H9 (cell line): ENCODE measurements around the gene KRT27. TPM values are rescaled to one million over a fixed set of nuclear protein-coding genes. Genes with fewer than 3 reads are reported as not detected.

ENCODE experiments used
- DNase-seq: peaks from one replicate; pipeline ENCODE4 v3.0.0-alpha.2; 2017
- H2AFZ ChIP-seq: one replicate; pipeline ENCODE4 v1.6.1; 2013; ENCODE audit warnings: mild to moderate bottlenecking, low read length, control low read depth, moderate library complexity
- H2AK5ac ChIP-seq: 2 replicates; pipeline ENCODE4 v1.6.1; 2013; ENCODE audit warnings: low read length, control low read depth, mixed read lengths; ENCODE audit not compliant: insufficient read length
- H2BK120ac ChIP-seq: one replicate; pipeline ENCODE4 v1.6.1; 2013; ENCODE audit warnings: low read depth, mild to moderate bottlenecking, low read length, control low read depth, inconsistent platforms; ENCODE audit not compliant: poor library complexity, severe bottlenecking
- H2BK12ac ChIP-seq: 2 replicates; pipeline ENCODE4 v1.6.1; 2013; ENCODE audit warnings: low read length, control low read depth, mixed read lengths, low read depth; ENCODE audit not compliant: insufficient read length
- H2BK15ac ChIP-seq: 2 replicates; pipeline ENCODE4 v1.6.1; 2013; ENCODE audit warnings: low read depth, low read length, control low read depth
- H2BK20ac ChIP-seq: one replicate; pipeline ENCODE4 v1.6.1; 2013; ENCODE audit warnings: low read depth, mild to moderate bottlenecking, low read length, control low read depth, inconsistent platforms; ENCODE audit not compliant: poor library complexity, severe bottlenecking
- H2BK5ac ChIP-seq: 2 replicates; pipeline ENCODE4 v1.6.1; 2013; ENCODE audit warnings: low read length, control low read depth, mixed read lengths; ENCODE audit not compliant: insufficient read length
- H3K14ac ChIP-seq: 2 replicates; pipeline ENCODE4 v1.6.1; 2013; ENCODE audit warnings: low read length, control low read depth; ENCODE audit not compliant: insufficient read depth
- H3K18ac ChIP-seq: 2 replicates; pipeline ENCODE4 v1.6.1; 2013; ENCODE audit warnings: low read depth, mild to moderate bottlenecking, mixed read lengths, low read length, control low read depth; ENCODE audit not compliant: insufficient read length
- H3K23ac ChIP-seq: 2 replicates; pipeline ENCODE4 v1.6.1; 2013; ENCODE audit warnings: low read length, control low read depth, mixed read lengths, low read depth; ENCODE audit not compliant: insufficient read length
- H3K23me2 ChIP-seq: 2 replicates; pipeline ENCODE4 v1.6.1; 2013; ENCODE audit warnings: low read depth, mild to moderate bottlenecking, mixed read lengths, low read length, control low read depth; ENCODE audit not compliant: insufficient read length, poor library complexity, severe bottlenecking
- H3K27ac ChIP-seq: 2 replicates; pipeline ENCODE4 v1.5.1; 2013; ENCODE audit warnings: low read length, control low read depth, mixed read lengths, low read depth; ENCODE audit not compliant: insufficient read length
- H3K27me3 ChIP-seq: 2 replicates; pipeline ENCODE4 v1.6.1; 2013; ENCODE audit warnings: low read length, control low read depth, inconsistent platforms; ENCODE audit not compliant: insufficient read depth
- H3K4ac ChIP-seq: 2 replicates; pipeline ENCODE4 v1.6.1; 2013; ENCODE audit warnings: low read depth, mild to moderate bottlenecking, control low read depth, inconsistent platforms, low read length, moderate library complexity
- H3K4me1 ChIP-seq: 2 replicates; pipeline ENCODE4 v1.6.1; 2013; ENCODE audit warnings: low read length, control low read depth, inconsistent platforms; ENCODE audit not compliant: insufficient read depth
- H3K4me2 ChIP-seq: 2 replicates; pipeline ENCODE4 v1.6.1; 2013; ENCODE audit warnings: low read length, control low read depth, mixed read lengths; ENCODE audit not compliant: insufficient read length, insufficient read depth
- H3K56ac ChIP-seq: 2 replicates; pipeline ENCODE4 v1.6.1; 2013; ENCODE audit warnings: low read depth, mild to moderate bottlenecking, mixed read lengths, low read length, control low read depth; ENCODE audit not compliant: insufficient read length
- H3K79me1 ChIP-seq: 2 replicates; pipeline ENCODE4 v1.6.1; 2013; ENCODE audit warnings: low read depth, mild to moderate bottlenecking, moderate library complexity, low read length, control low read depth, inconsistent platforms; ENCODE audit not compliant: insufficient read depth, poor library complexity, severe bottlenecking
- H3K79me2 ChIP-seq: 2 replicates; pipeline ENCODE4 v1.6.1; 2013; ENCODE audit warnings: low read length, control low read depth, inconsistent platforms; ENCODE audit not compliant: insufficient read depth
- H3K9ac ChIP-seq: 2 replicates; pipeline ENCODE4 v1.6.1; 2013; ENCODE audit warnings: low read length, control low read depth, mixed read lengths; ENCODE audit not compliant: insufficient read length; ENCODE audit errors: extremely low read depth
- H3K9me3 ChIP-seq: one replicate; pipeline ENCODE4 v1.6.1; 2013; ENCODE audit warnings: low read depth, low read length, inconsistent platforms; ENCODE audit not compliant: control insufficient read depth
- H3T11ph ChIP-seq: one replicate; pipeline ENCODE4 v1.6.1; 2013; ENCODE audit warnings: mild to moderate bottlenecking, low read length, control low read depth, inconsistent platforms
- H4K20me1 ChIP-seq: one replicate; pipeline ENCODE4 v1.6.1; 2013; ENCODE audit not compliant: control insufficient read depth, insufficient read length, insufficient read depth
- H4K5ac ChIP-seq: 2 replicates; pipeline ENCODE4 v1.6.1; 2013; ENCODE audit warnings: low read depth, mild to moderate bottlenecking, mixed read lengths, low read length, control low read depth; ENCODE audit not compliant: insufficient read length
- H4K8ac ChIP-seq: replicated peaks from 2 replicates; pipeline ENCODE4 v1.6.1; 2013; ENCODE audit warnings: low read length, control low read depth, mixed read lengths, low read depth; ENCODE audit not compliant: insufficient read length
- H4K91ac ChIP-seq: 2 replicates; pipeline ENCODE4 v1.6.1; 2013; ENCODE audit warnings: low read depth, mild to moderate bottlenecking, moderate library complexity, mixed read lengths, low read length, control low read depth; ENCODE audit not compliant: insufficient read length
- H3K27ac Mint-ChIP-seq, 3 experiments: 2 replicates in 2 of 3; 3 replicates in 1 of 3; pipeline ENCODE4 v1.8.0; 2020 to 2021; ENCODE audit warnings: mixed read lengths in 3 of 3, mild to moderate bottlenecking in 1 of 3, moderate library complexity in 1 of 3
- H3K27me3 Mint-ChIP-seq: 2 replicates; pipeline ENCODE4 v1.8.0; 2021; ENCODE audit warnings: low read depth, mild to moderate bottlenecking, moderate library complexity, mixed read lengths
- H3K36me3 Mint-ChIP-seq, 3 experiments: 2 replicates in 2 of 3; 3 replicates in 1 of 3; pipeline ENCODE4 v1.8.0; 2020 to 2021; ENCODE audit warnings: low read depth in 3 of 3, mixed read lengths in 3 of 3; ENCODE audit not compliant: insufficient read depth in 1 of 3
- H3K4me1 Mint-ChIP-seq, 2 experiments: 2 replicates each; pipeline ENCODE4 v1.8.0; 2020; ENCODE audit warnings: mixed read lengths in 2 of 2
- H3K4me3 Mint-ChIP-seq, 2 experiments: 2 replicates in 1 of 2; 3 replicates in 1 of 2; pipeline ENCODE4 v1.8.0; 2020 to 2021; ENCODE audit warnings: mild to moderate bottlenecking in 2 of 2, mixed read lengths in 2 of 2, moderate library complexity in 1 of 2
- H3K9me3 Mint-ChIP-seq, 2 experiments: 2 replicates in 1 of 2; 3 replicates in 1 of 2; pipeline ENCODE4 v1.8.0; 2020; ENCODE audit warnings: mild to moderate bottlenecking in 2 of 2, mixed read lengths in 2 of 2, moderate library complexity in 1 of 2
- WGBS: extraction: QIAGEN DNeasy Blood & Tissue Kit; methylation state at CpG from one replicate; pipeline ENCODE4 v1.1.7; 2013; ENCODE audit warnings: missing lambda C conversion rate, low lambda C conversion rate, mixed read lengths; ENCODE audit not compliant: insufficient read length; ENCODE audit errors: extremely low coverage; 5-methylcytosine and 5-hydroxymethylcytosine counted together
- total RNA-seq: library from RNA; stranded (reverse); gene quantifications from 2 replicates; pipeline ENCODE4 v1.2.1, GENCODE V29; 2021
- TF ChIP-seq, protein P1 (sequence below): fragments of 200-600 bp; sonication (generic); conservative IDR thresholded peaks from 3 replicates; pipeline ENCODE4 v1.8.0; 2021; ENCODE audit warnings: antibody characterized with exemption, mild to moderate bottlenecking

Gene KRT27
- total RNA-seq, 1 experiment from 2014 or later, result not detected

- H4K8ac ChIP-seq, result no peak overlapping the region
- H3K27ac ChIP-seq, result no peak overlapping the region
- no peak overlapping the region for H2BK20ac ChIP-seq
- no peaks in the 10 kb centered on the region for H3K79me2 ChIP-seq
- Mint-ChIP-seq H3K36me3 (peaks cover 3 to 5% (median 3%) of the 10 kb centered on the region in 3 experiments; a peak in 4 of 7 replicates), H3K4me1 (no peaks in the 10 kb centered on the region), H3K27me3 (peaks cover 16% of the 10 kb centered on the region), H3K9me3 (peaks cover 26 to 28% of the 10 kb centered on the region in 2 experiments), H3K27ac (no peak overlapping the region), H3K4me3 (no peak overlapping the region)
- whole genome bisulfite sequencing, result no CpG with 5 or more reads among the region's 2 CpGs
- TF ChIP-seq, protein P1, sequence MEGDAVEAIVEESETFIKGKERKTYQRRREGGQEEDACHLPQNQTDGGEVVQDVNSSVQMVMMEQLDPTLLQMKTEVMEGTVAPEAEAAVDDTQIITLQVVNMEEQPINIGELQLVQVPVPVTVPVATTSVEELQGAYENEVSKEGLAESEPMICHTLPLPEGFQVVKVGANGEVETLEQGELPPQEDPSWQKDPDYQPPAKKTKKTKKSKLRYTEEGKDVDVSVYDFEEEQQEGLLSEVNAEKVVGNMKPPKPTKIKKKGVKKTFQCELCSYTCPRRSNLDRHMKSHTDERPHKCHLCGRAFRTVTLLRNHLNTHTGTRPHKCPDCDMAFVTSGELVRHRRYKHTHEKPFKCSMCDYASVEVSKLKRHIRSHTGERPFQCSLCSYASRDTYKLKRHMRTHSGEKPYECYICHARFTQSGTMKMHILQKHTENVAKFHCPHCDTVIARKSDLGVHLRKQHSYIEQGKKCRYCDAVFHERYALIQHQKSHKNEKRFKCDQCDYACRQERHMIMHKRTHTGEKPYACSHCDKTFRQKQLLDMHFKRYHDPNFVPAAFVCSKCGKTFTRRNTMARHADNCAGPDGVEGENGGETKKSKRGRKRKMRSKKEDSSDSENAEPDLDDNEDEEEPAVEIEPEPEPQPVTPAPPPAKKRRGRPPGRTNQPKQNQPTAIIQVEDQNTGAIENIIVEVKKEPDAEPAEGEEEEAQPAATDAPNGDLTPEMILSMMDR, result no peak
- no peaks in the 10 kb centered on the region for H3K23me2 ChIP-seq
- no peak overlapping the region for H3K14ac ChIP-seq
- H3K9me3 ChIP-seq, result peaks cover 4% of the 10 kb centered on the region
- no peaks in the 10 kb centered on the region for H3K4me1 ChIP-seq
- no peak overlapping the region for H3K9ac ChIP-seq
- H2BK15ac ChIP-seq, result no peak overlapping the region
- no peak overlapping the region for H3K23ac ChIP-seq
- H3K18ac ChIP-seq, result no peak overlapping the region
- H2BK12ac ChIP-seq, result no peak overlapping the region
- no peak overlapping the region for H2AFZ ChIP-seq
- no peak for DNase-seq
- H4K5ac ChIP-seq, result no peak overlapping the region
- H2BK120ac ChIP-seq, result no peak overlapping the region
- no peak overlapping the region for H3T11ph ChIP-seq
- no peak overlapping the region for H4K91ac ChIP-seq
- H3K4ac ChIP-seq, result no peak overlapping the region
- no peak overlapping the region for H2AK5ac ChIP-seq
- no peak overlapping the region for H3K4me2 ChIP-seq
- H4K20me1 ChIP-seq, result no peaks in the 10 kb centered on the region
- no peak overlapping the region for H3K56ac ChIP-seq
- H3K79me1 ChIP-seq, result no peaks in the 10 kb centered on the region
- H3K27me3 ChIP-seq, result no peaks in the 10 kb centered on the region; the same call in 1 of the 2 replicates
- H2BK5ac ChIP-seq, result no peak overlapping the region
Measured at GRCh38 chr17:40765657-40766056, 16.7 kb downstream of the KRT27 start.
